Spleen (tissue), 11 donors: ENCODE measurements around the gene FKBP11. TPM values are rescaled to one million over a fixed set of nuclear protein-coding genes. Genes with fewer than 3 reads are reported as not detected.
"Not testable (repeated sequence)": the region's sequence is repeated elsewhere in the genome, so short reads cannot be mapped to it uniquely, and the experiment has no call there.

Experiments
- DNase-seq: peaks from one replicate; pipeline ENCODE4 v3.0.0-alpha.2; 2020
- H3K27ac ChIP-seq, 8 donors: fragments of 200-600 bp; sonication (generic) in 7 of 8; 1 replicate in 4 of 8; 2 replicates in 4 of 8; pipeline versions ENCODE4 v1.5.0 to v1.8.0; 2016 to 2021; ENCODE audit warnings: inconsistent platforms in 4 of 8, mild to moderate bottlenecking in 4 of 8, moderate library complexity in 1 of 8
- H3K27me3 ChIP-seq, 7 donors: fragments of 200-600 bp; sonication (generic) in 6 of 7; replicated peaks in 1 of 7; 1 replicate in 4 of 7; 2 replicates in 3 of 7; pipeline versions ENCODE4 v1.5.0 to v1.8.0; 2016 to 2021; ENCODE audit warnings: inconsistent platforms in 3 of 7, mild to moderate bottlenecking in 1 of 7
- H3K36me3 ChIP-seq, 6 donors: fragments of 200-600 bp; sonication (generic) in 5 of 6; 1 replicate in 4 of 6; 2 replicates in 2 of 6; pipeline versions ENCODE4 v1.5.0 to v1.8.0; 2016 to 2021; ENCODE audit warnings: inconsistent platforms in 2 of 6
- H3K4me1 ChIP-seq, 6 donors: fragments of 200-600 bp; sonication (generic) in 5 of 6; 1 replicate in 3 of 6; 2 replicates in 3 of 6; pipeline versions ENCODE4 v1.5.0 to v1.8.0; 2016 to 2021; ENCODE audit warnings: inconsistent platforms in 3 of 6
- H3K4me3 ChIP-seq, 8 donors: fragments of 200-600 bp; sonication (generic) in 7 of 8; 1 replicate in 4 of 8; 2 replicates in 4 of 8; pipeline versions ENCODE4 v1.5.0 to v1.8.0; 2016 to 2021; ENCODE audit warnings: inconsistent platforms in 4 of 8, mild to moderate bottlenecking in 4 of 8, moderate library complexity in 2 of 8
- H3K9me3 ChIP-seq, 8 donors: fragments of 200-600 bp; sonication (generic) in 7 of 8; 1 replicate in 4 of 8; 2 replicates in 4 of 8; pipeline versions ENCODE4 v1.5.0 to v1.8.0; 2016 to 2021; ENCODE audit warnings: inconsistent platforms in 4 of 8
- POLR2A ChIP-seq, 3 donors: fragments of 450-650 bp; IDR thresholded peaks; one replicate each; pipeline ENCODE4 v1.5.1; 2017; ENCODE audit warnings: antibody characterized with exemption in 3 of 3, mild to moderate bottlenecking in 1 of 3
- POLR2AphosphoS5 ChIP-seq, 3 donors: sonication (generic); formaldehyde crosslinking; IDR thresholded peaks; one replicate each; pipeline ENCODE4 v1.5.1; 2017; ENCODE audit warnings: antibody characterized with exemption in 3 of 3
- WGBS, 5 donors: extraction: QIAGEN DNeasy Blood & Tissue Kit in 3 of 5; methylation state at CpG; one replicate each; pipeline versions ENCODE4 v1.1.5 to v1.1.7; 2013 to 2018; 5-methylcytosine and 5-hydroxymethylcytosine counted together
- intact Hi-C: fragments of 100-400 bp; cut with DNase I; formaldehyde crosslinking; loops from one replicate; pipeline ENCODE4 v1.15.0; 2023; ENCODE audit warnings: low total_unique reads
- polyA plus RNA-seq, 3 donors: library from polyadenylated mRNA; stranded (reverse); fragments of 200-250 nt; gene quantifications; one replicate each; pipeline ENCODE4 v1.2.1, GENCODE V29; 2013
- total RNA-seq, 7 donors: library from RNA; depleted of rRNA in 3 of 7; stranded (reverse); fragments of >200 nt in 3 of 7; fragmentation: NEBNext Ultra II Directional in 4 of 7; extraction: Animal tissue kit (Norgen Biotek cat#: 25700) in 4 of 7; gene quantifications; one replicate each; pipeline versions ENCODE4 v1.1.0 to v1.2.1, GENCODE V29; 2016 to 2021
- TF ChIP-seq, protein P1 (sequence below), 11 experiments: fragments of 200-600 bp in 7 of 11; fragments of 450-650 bp in 4 of 11; sonication (generic) in 4 of 11; IDR thresholded peaks in 8 of 11; conservative IDR thresholded peaks in 3 of 11; 1 replicate in 7 of 11; 2 replicates in 4 of 11; pipeline versions ENCODE4 v1.4.0 to v1.8.0; 2016 to 2021; ENCODE audit warnings: antibody characterized with exemption in 11 of 11, inconsistent platforms in 4 of 11, mild to moderate bottlenecking in 1 of 11
- donor health status: healthy with polysubstance abuse.
- donor health status: DM: no; HTN: no; CAD: no; lungs with moderate emphysema.
- donor health status: DM: no; HTN: no; CAD: no.
- donor health status: Bipolar disorder and iron deficiency.
- donor health status: healthy.
- donor health status: DM: no; HTN: no; CAD: no.
- donor health status: DM: yes; HTN: yes; CAD: no.

Gene FKBP11
- total and polyA plus RNA-seq, 10 donors, result 27.8 to 73.8 (median 42.7) TPM

DNA sequence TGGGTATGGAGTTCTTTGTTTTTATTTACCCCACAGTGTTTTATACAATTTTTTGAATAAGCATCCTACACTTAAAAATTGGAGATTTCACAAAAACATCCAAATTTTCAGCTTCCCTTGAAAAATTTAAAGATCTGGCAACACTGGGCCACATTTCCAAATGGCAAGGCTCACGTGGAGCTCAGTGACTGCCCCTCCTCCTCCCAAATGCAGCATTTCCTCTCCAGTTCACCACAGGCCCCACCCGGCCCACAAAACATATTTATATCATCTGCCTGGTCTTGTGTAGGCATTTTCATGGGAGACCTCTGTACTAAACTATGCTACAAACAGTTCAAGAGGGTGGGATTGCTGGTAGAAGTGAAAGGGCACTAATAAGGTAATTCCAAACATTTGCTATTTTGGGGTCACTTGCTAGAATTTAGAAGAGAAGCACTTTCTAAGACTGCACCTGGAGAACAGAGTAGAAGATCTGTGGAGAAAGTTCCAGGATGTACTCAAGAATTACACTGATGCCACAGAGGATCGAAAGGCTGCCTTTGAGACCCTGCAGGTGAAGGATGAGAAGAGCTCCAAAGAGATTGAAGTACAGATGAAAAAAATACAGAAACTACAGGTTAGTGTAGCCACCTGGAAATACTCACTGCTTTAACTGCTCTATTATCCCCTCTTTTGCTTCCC is 7.3 kb downstream of the FKBP11 start:
- peak overlapping the region in 3 of 8 donors; percentile 3 to 31 (median 10) for H3K4me3 ChIP-seq
- DNase-seq, result no peak
- intact Hi-C loops, result no loop called here
- TF ChIP-seq POLR2A (IDR thresholded peaks at IDR 0.05) (no peak), POLR2AphosphoS5 (IDR thresholded peaks at IDR 0.05) (peak in 1 of 3 donors; percentile 18)
- TF ChIP-seq, protein P1, sequence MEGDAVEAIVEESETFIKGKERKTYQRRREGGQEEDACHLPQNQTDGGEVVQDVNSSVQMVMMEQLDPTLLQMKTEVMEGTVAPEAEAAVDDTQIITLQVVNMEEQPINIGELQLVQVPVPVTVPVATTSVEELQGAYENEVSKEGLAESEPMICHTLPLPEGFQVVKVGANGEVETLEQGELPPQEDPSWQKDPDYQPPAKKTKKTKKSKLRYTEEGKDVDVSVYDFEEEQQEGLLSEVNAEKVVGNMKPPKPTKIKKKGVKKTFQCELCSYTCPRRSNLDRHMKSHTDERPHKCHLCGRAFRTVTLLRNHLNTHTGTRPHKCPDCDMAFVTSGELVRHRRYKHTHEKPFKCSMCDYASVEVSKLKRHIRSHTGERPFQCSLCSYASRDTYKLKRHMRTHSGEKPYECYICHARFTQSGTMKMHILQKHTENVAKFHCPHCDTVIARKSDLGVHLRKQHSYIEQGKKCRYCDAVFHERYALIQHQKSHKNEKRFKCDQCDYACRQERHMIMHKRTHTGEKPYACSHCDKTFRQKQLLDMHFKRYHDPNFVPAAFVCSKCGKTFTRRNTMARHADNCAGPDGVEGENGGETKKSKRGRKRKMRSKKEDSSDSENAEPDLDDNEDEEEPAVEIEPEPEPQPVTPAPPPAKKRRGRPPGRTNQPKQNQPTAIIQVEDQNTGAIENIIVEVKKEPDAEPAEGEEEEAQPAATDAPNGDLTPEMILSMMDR (IDR thresholded peaks at IDR 0.05 in 8 of 11, conservative IDR thresholded peaks at IDR 0.05 in 3 of 11), result no peak
- WGBS, 5 donors, result 25 to 33% (median 32%) methylated on average over 3 of the region's 3 CpGs
- peak overlapping the region in 5 of 8 donors; percentile 30 to 69 (median 67) for H3K27ac ChIP-seq
- no peaks in the 10 kb centered on the region for H3K27me3 ChIP-seq
- H3K4me1 ChIP-seq, result peaks cover 0 to 25% (median 8%) of the 10 kb centered on the region in 6 donors
- H3K9me3 ChIP-seq, result no peaks in the 10 kb centered on the region
- peaks cover 0 to 22% (median 4%) of the 10 kb centered on the region in 6 donors for H3K36me3 ChIP-seq

- TF ChIP-seq POLR2AphosphoS5 (IDR thresholded peaks at IDR 0.05) (no peak), POLR2A (IDR thresholded peaks at IDR 0.05) (no peak)
- TF ChIP-seq, protein P1 (IDR thresholded peaks at IDR 0.05 in 8 of 11, conservative IDR thresholded peaks at IDR 0.05 in 3 of 11), result no peak
- no peaks in the 10 kb centered on the region for H3K36me3 ChIP-seq
- no peak overlapping the region for H3K27ac ChIP-seq
- H3K9me3 ChIP-seq, result no peaks in the 10 kb centered on the region
- no peak for DNase-seq
- intact Hi-C loops, result no loop called here
- H3K4me3 ChIP-seq, result no peak overlapping the region
- H3K27me3 ChIP-seq, result peaks cover 0 to 6% (median 0%) of the 10 kb centered on the region in 7 donors
- no peaks in the 10 kb centered on the region for H3K4me1 ChIP-seq
These were observed 15.1 kb downstream of the FKBP11 start for GRCh38 chr12:48910196-48910595.

- H3K27ac ChIP-seq, H3K36me3 ChIP-seq, H3K27me3 ChIP-seq, DNase-seq, H3K4me1 ChIP-seq, intact Hi-C loops, H3K4me3 ChIP-seq, H3K9me3 ChIP-seq: not testable (repeated sequence)
- WGBS, 5 donors, result 83 to 99% (median 85%) methylated on average over 10 to 11 of the region's 11 CpGs
These were observed 15.6 kb downstream of the FKBP11 start for GRCh38 chr12:48909698-48910097.

GRCh38 chr12:48907245-48907644 is 18.0 kb downstream of the FKBP11 start:
- DNase-seq, result no peak
- H3K27me3 ChIP-seq, result peaks cover 0 to 12% (median 0%) of the 10 kb centered on the region in 7 donors
- TF ChIP-seq POLR2AphosphoS5 (IDR thresholded peaks at IDR 0.05), result no peak
- TF ChIP-seq, protein P1 (IDR thresholded peaks at IDR 0.05 in 8 of 11, conservative IDR thresholded peaks at IDR 0.05 in 3 of 11), result no peak
- no peak for TF ChIP-seq POLR2A (IDR thresholded peaks at IDR 0.05)

More at GRCh38 chr12:48907245-48907644, 18.0 kb downstream of the FKBP11 start:
- Histone ChIP-seq H3K4me3 (no peak overlapping the region), H3K36me3 (no peaks in the 10 kb centered on the region), H3K9me3 (no peaks in the 10 kb centered on the region), H3K4me1 (peaks cover 0 to 18% (median 14%) of the 10 kb centered on the region in 6 donors), H3K27ac (no peak overlapping the region)
- intact Hi-C loops, result no loop called here
- 58 to 69% (median 61%) methylated on average over 3 of the region's 3 CpGs for WGBS, 5 donors
